Keratinocyte (primary cell): ENCODE measurements around the gene PIBF1. TPM values are rescaled to one million over a fixed set of nuclear protein-coding genes. Genes with fewer than 3 reads are reported as not detected.
A peak's percentile ranks its signal among the peaks of the same experiment; 100 is the strongest.

Experiments used
- DNase-seq: peaks from one replicate; pipeline ENCODE4 v3.0.0-alpha.2; 2011; ENCODE audit warnings: low read depth, missing footprints, low spot score
- FAIRE-seq: peaks from 2 replicates; lab custom pipeline; 2011; peaks lifted over from hg19 to GRCh38; lab: Jason Lieb, UNC
- H2AFZ ChIP-seq: 2 replicates; pipeline ENCODE4 v1.6.0; 2012; ENCODE audit warnings: low read length, control low read depth, inconsistent platforms; ENCODE audit not compliant: control insufficient read depth
- H3K27ac ChIP-seq: 2 replicates; pipeline ENCODE4 v1.5.1; 2011; ENCODE audit warnings: low read length; ENCODE audit not compliant: control insufficient read depth, insufficient read depth
- H3K27me3 ChIP-seq: 3 replicates; pipeline ENCODE4 v1.6.0; 2011; ENCODE audit warnings: low read length; ENCODE audit not compliant: control insufficient read depth, insufficient read depth; ENCODE audit errors: extremely low read depth
- H3K36me3 ChIP-seq, 2 experiments: 2 replicates in 1 of 2; 3 replicates in 1 of 2; pipeline ENCODE4 v1.5.1; 2011; ENCODE audit warnings: low read length in 2 of 2, mild to moderate bottlenecking in 1 of 2; ENCODE audit not compliant: control insufficient read depth in 2 of 2, insufficient read depth in 2 of 2; ENCODE audit errors: extremely low read depth in 1 of 2
- H3K4me1 ChIP-seq: 3 replicates; pipeline ENCODE4 v1.5.1; 2011; ENCODE audit warnings: low read length; ENCODE audit not compliant: control insufficient read depth, insufficient read depth; ENCODE audit errors: extremely low read depth
- H3K4me2 ChIP-seq: 3 replicates; pipeline ENCODE4 v1.6.0; 2011; ENCODE audit warnings: low read depth, low read length; ENCODE audit not compliant: control insufficient read depth, insufficient read depth; ENCODE audit errors: extremely low read depth
- H3K4me3 ChIP-seq, 3 experiments: fragments of 200-600 bp in 1 of 3; sonication (generic) in 1 of 3; 2 replicates in 2 of 3; 3 replicates in 1 of 3; pipeline ENCODE4 v1.5.1; 2011 to 2016; ENCODE audit warnings: low read length in 3 of 3, mild to moderate bottlenecking in 3 of 3, control low read depth in 2 of 3, inconsistent platforms in 1 of 3, low read depth in 1 of 3, mixed read lengths in 1 of 3, mixed run types in 1 of 3, moderate library complexity in 1 of 3; ENCODE audit not compliant: control insufficient read depth in 2 of 3, insufficient read depth in 2 of 3; ENCODE audit errors: extremely low read depth in 1 of 3
- H3K79me2 ChIP-seq: 2 replicates; pipeline ENCODE4 v1.6.0; 2012; ENCODE audit warnings: low read length; ENCODE audit not compliant: control insufficient read depth, insufficient read depth
- H3K9ac ChIP-seq: 3 replicates; pipeline ENCODE4 v1.6.0; 2011; ENCODE audit warnings: low read length; ENCODE audit not compliant: control insufficient read depth, insufficient read depth; ENCODE audit errors: extremely low read depth
- H3K9me1 ChIP-seq: 3 replicates; pipeline ENCODE4 v1.6.0; 2011; ENCODE audit warnings: low read length; ENCODE audit not compliant: control insufficient read depth, insufficient read depth; ENCODE audit errors: extremely low read depth
- H3K9me3 ChIP-seq: 2 replicates; pipeline ENCODE4 v1.5.1; 2012; ENCODE audit warnings: low read depth, low read length; ENCODE audit not compliant: control insufficient read depth
- H4K20me1 ChIP-seq: 3 replicates; pipeline ENCODE4 v1.6.0; 2011; ENCODE audit warnings: low read length; ENCODE audit not compliant: control insufficient read depth, insufficient read depth; ENCODE audit errors: extremely low read depth
- CTCF ChIP-seq, 3 experiments: IDR thresholded peaks in 1 of 3; conservative IDR thresholded peaks in 1 of 3; optimal IDR thresholded peaks in 1 of 3; 2 replicates in 2 of 3; 3 replicates in 1 of 3; pipeline versions ENCODE3 to v1.5.1; 2011; ENCODE audit warnings: low read length in 3 of 3, mild to moderate bottlenecking in 3 of 3, moderate library complexity in 2 of 3, control low read depth in 1 of 3, inconsistent platforms in 1 of 3; ENCODE audit not compliant: insufficient read depth in 2 of 3; ENCODE audit errors: extremely low read depth in 1 of 3
- EZH2 ChIP-seq: IDR thresholded peaks from one replicate; pipeline ENCODE4 v1.6.1; 2012; ENCODE audit warnings: inconsistent platforms, mild to moderate bottlenecking, low read length, moderate library complexity
- dilution Hi-C: fragments of 300-500 bp; cut with MboI; formaldehyde crosslinking; loops from one replicate; pipeline ENCODE4 v1.7.0; 2020; ENCODE audit warnings: low sequenced_read_pairs; ENCODE audit not compliant: extremely low pct_ligation_motif_present
- polyA plus RNA-seq, 5 experiments: library from polyadenylated mRNA; depleted of rRNA in 3 of 5; stranded (reverse) in 3 of 5; stranded (forward) in 1 of 5; unstranded in 1 of 5; fragments of >200 nt; gene quantifications; 1 replicate in 1 of 5; 2 replicates in 3 of 5; 3 replicates in 1 of 5; pipeline versions ENCODE4 v1.2.1 to v1.2.3, GENCODE V29; 2011 to 2012; ENCODE audit warnings: missing spikeins in 2 of 5, low read depth in 1 of 5, low replicate concordance in 1 of 5

Gene PIBF1
- polyA plus RNA-seq, 1 donor (not counting 4 experiments of a cell fraction or from before 2014, with no cell fraction given) = 9.1 TPM

GRCh38 chr13:72973234-72973633 lies 191.3 kb downstream of the PIBF1 start:
- Histone ChIP-seq H3K79me2 (no peaks in the 10 kb centered on the region), H3K27me3 (no peaks in the 10 kb centered on the region), H3K36me3 (no peaks in the 10 kb centered on the region), H3K9ac (no peak overlapping the region), H3K27ac (no peak overlapping the region), H2AFZ (no peak overlapping the region), H3K4me1 (no peaks in the 10 kb centered on the region), H3K4me3 (no peak overlapping the region), H3K9me3 (no peaks in the 10 kb centered on the region), H3K9me1 (no peaks in the 10 kb centered on the region), H3K4me2 (no peak overlapping the region), H4K20me1 (no peaks in the 10 kb centered on the region)
- TF ChIP-seq EZH2 = no peak
- TF ChIP-seq CTCF (optimal IDR thresholded peaks at IDR 0.05 in 1 of 3, IDR thresholded peaks at IDR 0.05 in 1 of 3, conservative IDR thresholded peaks at IDR 0.05 in 1 of 3; ENCODE audit: extremely low read depth in 1 of 3, insufficient read depth in 2 of 3, low read length in 3 of 3) = no peak
- no peak for FAIRE-seq
- no peak for DNase-seq
- dilution Hi-C loops = no loop called here

DNA sequence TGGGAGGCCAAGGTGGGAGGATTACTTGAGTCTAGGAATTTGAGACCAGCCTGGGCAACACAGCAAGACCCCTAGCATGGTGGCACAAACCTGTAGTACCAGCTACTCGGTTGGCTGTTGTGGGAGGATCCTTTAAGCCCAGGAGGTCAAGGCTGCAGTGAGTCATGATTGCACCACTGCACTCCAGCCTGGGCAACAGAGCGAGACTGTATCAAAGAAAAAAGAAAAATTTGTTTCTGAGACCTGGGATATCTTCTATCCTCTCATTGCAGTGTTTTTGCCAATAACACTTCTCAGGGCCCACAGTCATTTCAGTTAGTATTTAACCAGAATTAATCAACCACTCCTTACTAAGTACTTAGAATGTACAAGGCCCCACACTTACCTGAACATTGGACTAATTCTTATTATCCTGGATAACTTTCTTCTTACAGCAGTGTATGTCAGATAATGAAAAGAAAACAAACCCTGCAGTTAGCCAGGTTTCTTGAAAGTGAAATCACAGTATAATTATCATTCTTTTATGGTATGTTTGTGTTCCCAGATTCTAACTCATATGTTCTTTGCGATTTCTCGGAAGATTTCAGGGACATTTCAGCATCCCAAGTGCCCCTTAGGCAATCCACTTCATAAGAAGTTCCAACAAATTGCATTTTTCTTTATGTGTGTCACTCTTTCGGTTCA lies 201.3 kb downstream of the PIBF1 start:
- H3K9me3 ChIP-seq = no peaks in the 10 kb centered on the region
- H4K20me1 ChIP-seq = no peaks in the 10 kb centered on the region
- FAIRE-seq (peak; percentile 23), DNase-seq (no peak)
- no peaks in the 10 kb centered on the region for H3K36me3 ChIP-seq
- H3K79me2 ChIP-seq = no peaks in the 10 kb centered on the region
- no peaks in the 10 kb centered on the region for H3K9me1 ChIP-seq
- H2AFZ ChIP-seq = no peak overlapping the region
- H3K9ac ChIP-seq = no peak overlapping the region
- no peak overlapping the region for H3K4me3 ChIP-seq
- no peak overlapping the region for H3K4me2 ChIP-seq
- no peak for TF ChIP-seq CTCF (optimal IDR thresholded peaks at IDR 0.05 in 1 of 3, IDR thresholded peaks at IDR 0.05 in 1 of 3, conservative IDR thresholded peaks at IDR 0.05 in 1 of 3; ENCODE audit: extremely low read depth in 1 of 3, insufficient read depth in 2 of 3, low read length in 3 of 3)
- no peak for TF ChIP-seq EZH2
- no peaks in the 10 kb centered on the region for H3K27me3 ChIP-seq
- H3K27ac ChIP-seq = no peak overlapping the region
- dilution Hi-C loops = no loop called here
- no peaks in the 10 kb centered on the region for H3K4me1 ChIP-seq
